Mucosa of descending colon (tissue), 3 donors: ENCODE results near the gene CTNNBL1. TPM values are rescaled to one million over a fixed set of nuclear protein-coding genes. Genes with fewer than 3 reads are reported as not detected.

Experiments
- ATAC-seq: fragments of 200-7000 bp; cut with Tn5 transposase; one replicate; pipeline ENCODE4 v1.9.1; 2020; ENCODE audit warnings: mild to moderate bottlenecking, moderate library complexity
- DNase-seq, 3 donors: peaks; one replicate each; pipeline ENCODE4 v3.0.0-alpha.2; 2020
- H3K36me3 ChIP-seq: fragments of 200-600 bp; one replicate; pipeline ENCODE4 v1.8.0; 2021; ENCODE audit warnings: low read depth, mild to moderate bottlenecking
- H3K4me1 ChIP-seq: fragments of 200-600 bp; one replicate; pipeline ENCODE4 v1.8.0; 2021; ENCODE audit warnings: low read depth, mild to moderate bottlenecking
- H3K4me3 ChIP-seq: fragments of 200-600 bp; one replicate; pipeline ENCODE4 v1.8.0; 2021; ENCODE audit warnings: mild to moderate bottlenecking
- H3K9me3 ChIP-seq: fragments of 200-600 bp; one replicate; pipeline ENCODE4 v1.8.0; 2021; ENCODE audit warnings: mild to moderate bottlenecking
- CTCF ChIP-seq: fragments of 200-600 bp; IDR thresholded peaks from one replicate; pipeline ENCODE4 v1.8.0; 2022; ENCODE audit warnings: antibody characterized with exemption, mild to moderate bottlenecking
- intact Hi-C, 2 donors: fragments of 100-400 bp; cut with DNase I in 1 of 2; cut with micrococcal nuclease in 1 of 2; formaldehyde crosslinking; loops; one replicate each; pipeline versions ENCODE4 v1.11.0 to v1.11.1; 2022; cut with DNase I, micrococcal nuclease
- total RNA-seq, 3 donors: library from RNA; stranded (reverse); fragmentation: NEBNext Ultra II Directional in 2 of 3; extraction: Animal tissue kit (Norgen Biotek cat#: 25700) in 2 of 3; gene quantifications; one replicate each; pipeline versions ENCODE4 v1.2.1 to v1.2.4, GENCODE V29; 2021 to 2023
- donor health status: DM: no; HTN: no; CAD: no; lungs with moderate emphysema.
- donor health status: DM: no; HTN: no; CAD: no.
- donor health status: DM: no; HTN: yes; CAD: no.

Gene CTNNBL1
- total RNA-seq, 3 donors from 2014 or later = 31.0 to 64.8 (median 37.8) TPM

- Histone ChIP-seq H3K4me3 (no peak overlapping the region), H3K4me1 (no peaks in the 10 kb centered on the region), H3K9me3 (no peaks in the 10 kb centered on the region), H3K36me3 (no peaks in the 10 kb centered on the region)
- intact Hi-C loops = no loop called here
- no peak for TF ChIP-seq CTCF
- no peak for ATAC-seq
- DNase-seq = no peak
Observed at GRCh38 chr20:37727957-37728634, 34.3 kb downstream of the CTNNBL1 start.

GRCh38 chr20:37728635-37728983, 34.8 kb downstream of the CTNNBL1 start:
- ATAC-seq = no peak

GRCh38 chr20:37729452-37729851, 35.6 kb downstream of the CTNNBL1 start:
- Histone ChIP-seq H3K36me3 (no peaks in the 10 kb centered on the region), H3K4me3 (no peak overlapping the region), H3K9me3 (no peaks in the 10 kb centered on the region), H3K4me1 (no peaks in the 10 kb centered on the region)
- no peak for TF ChIP-seq CTCF
- ATAC-seq = no peak
- intact Hi-C loops = no loop called here
- DNase-seq = no peak

More at GRCh38 chr20:37728635-37728983, 34.8 kb downstream of the CTNNBL1 start:
- intact Hi-C loops = no loop called here
- no peaks in the 10 kb centered on the region for H3K4me1 ChIP-seq
- no peaks in the 10 kb centered on the region for H3K9me3 ChIP-seq
- no peaks in the 10 kb centered on the region for H3K36me3 ChIP-seq
- H3K4me3 ChIP-seq = no peak overlapping the region
- TF ChIP-seq CTCF = no peak
- DNase-seq = no peak

GRCh38 chr20:37729909-37730308, 36.1 kb downstream of the CTNNBL1 start:
- Histone ChIP-seq H3K4me1 (no peaks in the 10 kb centered on the region), H3K4me3 (no peak overlapping the region), H3K36me3 (no peaks in the 10 kb centered on the region), H3K9me3 (no peaks in the 10 kb centered on the region)
- intact Hi-C loops = no loop called here
- DNase-seq (no peak), ATAC-seq (no peak)
- TF ChIP-seq CTCF = no peak

- H3K36me3 ChIP-seq = no peaks in the 10 kb centered on the region
Observed at GRCh38 chr20:37733416-37733815, 39.6 kb downstream of the CTNNBL1 start.

More at GRCh38 chr20:37733416-37733815, 39.6 kb downstream of the CTNNBL1 start:
- ATAC-seq = no peak
- no peaks in the 10 kb centered on the region for H3K4me1 ChIP-seq
- no peaks in the 10 kb centered on the region for H3K9me3 ChIP-seq
- no peak overlapping the region for H3K4me3 ChIP-seq
- no peak for DNase-seq
- intact Hi-C loops = no loop called here
- no peak for TF ChIP-seq CTCF
